Measurements from ENCODE around the gene GPAT3. TPM values are rescaled to one million over a fixed set of nuclear protein-coding genes. Genes with fewer than 3 reads are reported as not detected.
"Not testable (repeated sequence)": the region's sequence is repeated elsewhere in the genome, so short reads cannot be mapped to it uniquely, and the experiment has no call there.

Gene GPAT3
- total RNA-seq, 1 donor from 2014 or later = not detected

DNA sequence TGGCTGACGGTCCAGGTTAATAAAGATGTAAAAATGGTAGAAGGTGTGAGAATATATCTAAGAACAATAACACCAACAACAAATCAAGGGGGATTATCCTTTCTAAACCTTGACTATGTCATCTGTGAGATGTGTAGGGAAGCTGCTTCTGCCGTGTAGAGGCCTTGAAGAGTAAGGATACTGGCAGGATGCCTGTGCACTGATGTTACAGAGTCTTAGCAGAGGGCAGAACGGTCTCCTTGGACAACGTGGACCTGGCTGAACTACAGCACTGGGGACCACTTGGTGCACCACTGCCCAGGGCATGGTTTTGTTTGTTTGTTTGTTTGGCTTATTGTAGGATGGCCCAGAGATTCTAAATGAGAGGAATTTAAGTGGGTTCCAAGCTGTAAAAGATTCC is 33.5 kb downstream of the GPAT3 start:
- Mint-ChIP-seq H3K4me1 (ENCODE audit: low read depth, unreplicated experiment) (no peaks in the 10 kb centered on the region), H3K27me3 (ENCODE audit: unreplicated experiment) (no peaks in the 10 kb centered on the region)
- DNase-seq = no peak

DNA sequence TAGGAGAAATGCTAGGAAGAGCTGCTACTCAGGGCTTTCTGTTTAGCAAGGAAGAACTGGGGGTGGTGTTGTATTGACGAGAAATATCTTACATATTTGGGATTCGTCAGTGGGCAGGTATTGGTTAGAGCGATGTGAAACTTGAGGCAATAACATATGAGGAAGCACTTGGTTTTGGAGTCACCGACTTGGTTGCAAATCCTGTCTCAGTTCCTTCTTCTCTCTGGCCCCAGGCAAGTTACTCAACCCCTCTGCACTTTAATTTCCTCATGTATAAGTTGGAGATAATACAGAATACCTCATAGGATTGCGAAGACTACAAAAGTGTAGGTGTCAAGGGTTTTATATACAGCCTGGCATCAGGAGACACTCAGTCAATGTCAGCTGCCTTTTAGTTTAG is 34.1 kb downstream of the GPAT3 start:
- Mint-ChIP-seq H3K27ac (ENCODE audit: unreplicated experiment) (no peak overlapping the region), H3K4me1 (ENCODE audit: low read depth, unreplicated experiment) (no peaks in the 10 kb centered on the region), H3K4me3 (ENCODE audit: unreplicated experiment) (no peak overlapping the region), H3K9me3 (ENCODE audit: unreplicated experiment) (no peaks in the 10 kb centered on the region), H3K27me3 (ENCODE audit: unreplicated experiment) (no peaks in the 10 kb centered on the region), H3K36me3 (ENCODE audit: unreplicated experiment) (no peaks in the 10 kb centered on the region)
- no peak for DNase-seq
- TF ChIP-seq, protein P1, sequence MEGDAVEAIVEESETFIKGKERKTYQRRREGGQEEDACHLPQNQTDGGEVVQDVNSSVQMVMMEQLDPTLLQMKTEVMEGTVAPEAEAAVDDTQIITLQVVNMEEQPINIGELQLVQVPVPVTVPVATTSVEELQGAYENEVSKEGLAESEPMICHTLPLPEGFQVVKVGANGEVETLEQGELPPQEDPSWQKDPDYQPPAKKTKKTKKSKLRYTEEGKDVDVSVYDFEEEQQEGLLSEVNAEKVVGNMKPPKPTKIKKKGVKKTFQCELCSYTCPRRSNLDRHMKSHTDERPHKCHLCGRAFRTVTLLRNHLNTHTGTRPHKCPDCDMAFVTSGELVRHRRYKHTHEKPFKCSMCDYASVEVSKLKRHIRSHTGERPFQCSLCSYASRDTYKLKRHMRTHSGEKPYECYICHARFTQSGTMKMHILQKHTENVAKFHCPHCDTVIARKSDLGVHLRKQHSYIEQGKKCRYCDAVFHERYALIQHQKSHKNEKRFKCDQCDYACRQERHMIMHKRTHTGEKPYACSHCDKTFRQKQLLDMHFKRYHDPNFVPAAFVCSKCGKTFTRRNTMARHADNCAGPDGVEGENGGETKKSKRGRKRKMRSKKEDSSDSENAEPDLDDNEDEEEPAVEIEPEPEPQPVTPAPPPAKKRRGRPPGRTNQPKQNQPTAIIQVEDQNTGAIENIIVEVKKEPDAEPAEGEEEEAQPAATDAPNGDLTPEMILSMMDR (IDR thresholded peaks at IDR 0.05; ENCODE audit: partially characterized antibody, unreplicated experiment) = no peak

More for the DNA sequence above, 33.5 kb downstream of the GPAT3 start:
- H3K27ac Mint-ChIP-seq (ENCODE audit: unreplicated experiment) = no peak overlapping the region
- H3K4me3 Mint-ChIP-seq (ENCODE audit: unreplicated experiment) = no peak overlapping the region
- TF ChIP-seq, protein P1 (IDR thresholded peaks at IDR 0.05; ENCODE audit: partially characterized antibody, unreplicated experiment) = no peak
- no peaks in the 10 kb centered on the region for H3K36me3 Mint-ChIP-seq (ENCODE audit: unreplicated experiment)
- H3K9me3 Mint-ChIP-seq (ENCODE audit: unreplicated experiment) = no peaks in the 10 kb centered on the region

- H3K4me1 Mint-ChIP-seq (ENCODE audit: low read depth, unreplicated experiment) = no peaks in the 10 kb centered on the region
- H3K27ac Mint-ChIP-seq (ENCODE audit: unreplicated experiment) = no peak overlapping the region
- H3K36me3 Mint-ChIP-seq (ENCODE audit: unreplicated experiment) = no peaks in the 10 kb centered on the region
Measured at GRCh38 chr4:83572848-83573247, 36.9 kb downstream of the GPAT3 start.

GRCh38 chr4:83574247-83574646 is 38.3 kb downstream of the GPAT3 start:
- no peak for DNase-seq
- Mint-ChIP-seq H3K36me3 (ENCODE audit: unreplicated experiment) (no peaks in the 10 kb centered on the region), H3K4me1 (ENCODE audit: low read depth, unreplicated experiment) (no peaks in the 10 kb centered on the region), H3K9me3 (ENCODE audit: unreplicated experiment) (no peaks in the 10 kb centered on the region), H3K4me3 (ENCODE audit: unreplicated experiment) (no peak overlapping the region), H3K27me3 (ENCODE audit: unreplicated experiment) (no peaks in the 10 kb centered on the region), H3K27ac (ENCODE audit: unreplicated experiment) (no peak overlapping the region)
- TF ChIP-seq, protein P1 (IDR thresholded peaks at IDR 0.05; ENCODE audit: partially characterized antibody, unreplicated experiment) = no peak

More at GRCh38 chr4:83572848-83573247, 36.9 kb downstream of the GPAT3 start:
- Mint-ChIP-seq H3K27me3 (ENCODE audit: unreplicated experiment) (no peaks in the 10 kb centered on the region), H3K9me3 (ENCODE audit: unreplicated experiment) (no peaks in the 10 kb centered on the region), H3K4me3 (ENCODE audit: unreplicated experiment) (no peak overlapping the region)
- TF ChIP-seq, protein P1 (IDR thresholded peaks at IDR 0.05; ENCODE audit: partially characterized antibody, unreplicated experiment) = no peak
- no peak for DNase-seq

GRCh38 chr4:83576237-83576636 is 40.3 kb downstream of the GPAT3 start:
- H3K27me3 Mint-ChIP-seq (ENCODE audit: unreplicated experiment); H3K4me1 Mint-ChIP-seq (ENCODE audit: low read depth, unreplicated experiment); DNase-seq; H3K4me3 Mint-ChIP-seq (ENCODE audit: unreplicated experiment); H3K27ac Mint-ChIP-seq (ENCODE audit: unreplicated experiment); H3K36me3 Mint-ChIP-seq (ENCODE audit: unreplicated experiment); H3K9me3 Mint-ChIP-seq (ENCODE audit: unreplicated experiment): not testable (repeated sequence)
